ENCODE data around the gene WNT6.

The WNT6 gene

GRCh38 chr2:218883491-218884490 is 24.2 kb downstream of the WNT6 start:
- H3K9me3 Mint-ChIP-seq, result no peaks in the 10 kb centered on the region
- peaks cover 78% of the 10 kb centered on the region for H3K27me3 Mint-ChIP-seq (ENCODE audit: low read depth)
- no peak overlapping the region for H3K27ac Mint-ChIP-seq
- no peak overlapping the region for H3K4me3 Mint-ChIP-seq
- peaks cover 5% of the 10 kb centered on the region for H3K36me3 Mint-ChIP-seq (ENCODE audit: low read depth)
- peaks cover 12% of the 10 kb centered on the region for H3K4me1 Mint-ChIP-seq (ENCODE audit: low read depth)

- H3K4me1 Mint-ChIP-seq (ENCODE audit: low read depth), result peaks cover 9% of the 10 kb centered on the region
- no peak overlapping the region for H3K4me3 Mint-ChIP-seq
- H3K36me3 Mint-ChIP-seq (ENCODE audit: low read depth), result peaks cover 5% of the 10 kb centered on the region
- no peaks in the 10 kb centered on the region for H3K9me3 Mint-ChIP-seq
- peaks cover 79% of the 10 kb centered on the region for H3K27me3 Mint-ChIP-seq (ENCODE audit: low read depth)
- no peak overlapping the region for H3K27ac Mint-ChIP-seq
Observed at GRCh38 chr2:218884519-218884918, 24.9 kb downstream of the WNT6 start.

GRCh38 chr2:218885981-218886947 is 26.7 kb downstream of the WNT6 start:
- peaks cover 81% of the 10 kb centered on the region for H3K27me3 Mint-ChIP-seq (ENCODE audit: low read depth)
- H3K4me3 Mint-ChIP-seq, result no peak overlapping the region
- no peaks in the 10 kb centered on the region for H3K9me3 Mint-ChIP-seq
- H3K36me3 Mint-ChIP-seq (ENCODE audit: low read depth), result peaks cover 5% of the 10 kb centered on the region
- no peaks in the 10 kb centered on the region for H3K4me1 Mint-ChIP-seq (ENCODE audit: low read depth)
- no peak overlapping the region for H3K27ac Mint-ChIP-seq

GRCh38 chr2:218887079-218887478 is 27.5 kb downstream of the WNT6 start:
- H3K9me3 Mint-ChIP-seq, result no peaks in the 10 kb centered on the region
- H3K27ac Mint-ChIP-seq, result no peak overlapping the region
- H3K4me1 Mint-ChIP-seq (ENCODE audit: low read depth), result peaks cover 3% of the 10 kb centered on the region
- peaks cover 81% of the 10 kb centered on the region for H3K27me3 Mint-ChIP-seq (ENCODE audit: low read depth)
- no peak overlapping the region for H3K4me3 Mint-ChIP-seq
- peaks cover 5% of the 10 kb centered on the region for H3K36me3 Mint-ChIP-seq (ENCODE audit: low read depth)

- Mint-ChIP-seq H3K36me3 (ENCODE audit: low read depth) (peaks cover 5% of the 10 kb centered on the region), H3K27me3 (ENCODE audit: low read depth) (peaks cover 74% of the 10 kb centered on the region), H3K4me1 (ENCODE audit: low read depth) (peaks cover 10% of the 10 kb centered on the region), H3K27ac (no peak overlapping the region), H3K9me3 (no peaks in the 10 kb centered on the region), H3K4me3 (no peak overlapping the region)
Observed at GRCh38 chr2:218888341-218888740, 28.7 kb downstream of the WNT6 start.

- peaks cover 77% of the 10 kb centered on the region for H3K27me3 Mint-ChIP-seq (ENCODE audit: low read depth)
- H3K4me3 Mint-ChIP-seq, result no peak overlapping the region
- H3K36me3 Mint-ChIP-seq (ENCODE audit: low read depth), result no peaks in the 10 kb centered on the region
- H3K27ac Mint-ChIP-seq, result no peak overlapping the region
- H3K9me3 Mint-ChIP-seq, result no peaks in the 10 kb centered on the region
- H3K4me1 Mint-ChIP-seq (ENCODE audit: low read depth), result peaks cover 22% of the 10 kb centered on the region
Observed at GRCh38 chr2:218889937-218890336, 30.3 kb downstream of the WNT6 start.

- Mint-ChIP-seq H3K36me3 (ENCODE audit: low read depth) (no peaks in the 10 kb centered on the region), H3K4me1 (ENCODE audit: low read depth) (peaks cover 26% of the 10 kb centered on the region), H3K27ac (no peak overlapping the region), H3K27me3 (ENCODE audit: low read depth) (peaks cover 77% of the 10 kb centered on the region), H3K4me3 (no peak overlapping the region), H3K9me3 (no peaks in the 10 kb centered on the region)
Observed at GRCh38 chr2:218890369-218890768, 30.8 kb downstream of the WNT6 start.

GRCh38 chr2:218891275-218892135 is 31.9 kb downstream of the WNT6 start:
- Mint-ChIP-seq H3K9me3 (no peaks in the 10 kb centered on the region), H3K27me3 (ENCODE audit: low read depth) (peaks cover 79% of the 10 kb centered on the region), H3K36me3 (ENCODE audit: low read depth) (no peaks in the 10 kb centered on the region), H3K27ac (no peak overlapping the region), H3K4me1 (ENCODE audit: low read depth) (peaks cover 38% of the 10 kb centered on the region), H3K4me3 (no peak overlapping the region)

- peak overlapping the region; percentile 62 for H3K4me3 Mint-ChIP-seq
- peaks cover 69% of the 10 kb centered on the region for H3K27me3 Mint-ChIP-seq (ENCODE audit: low read depth)
- H3K27ac Mint-ChIP-seq, result peak overlapping the region; percentile 69
- no peaks in the 10 kb centered on the region for H3K9me3 Mint-ChIP-seq
- peaks cover 41% of the 10 kb centered on the region for H3K4me1 Mint-ChIP-seq (ENCODE audit: low read depth)
- no peaks in the 10 kb centered on the region for H3K36me3 Mint-ChIP-seq (ENCODE audit: low read depth)
Observed at GRCh38 chr2:218892693-218893348, 33.2 kb downstream of the WNT6 start.

- peak overlapping the region; percentile 69 for H3K27ac Mint-ChIP-seq
- H3K4me1 Mint-ChIP-seq (ENCODE audit: low read depth), result peaks cover 45% of the 10 kb centered on the region
- peak overlapping the region; percentile 62 for H3K4me3 Mint-ChIP-seq
- peaks cover 72% of the 10 kb centered on the region for H3K27me3 Mint-ChIP-seq (ENCODE audit: low read depth)
- H3K9me3 Mint-ChIP-seq, result no peaks in the 10 kb centered on the region
- no peaks in the 10 kb centered on the region for H3K36me3 Mint-ChIP-seq (ENCODE audit: low read depth)
Observed at GRCh38 chr2:218893349-218894150, 33.9 kb downstream of the WNT6 start.

- H3K27ac Mint-ChIP-seq, result peak overlapping the region; percentile 69
- H3K4me3 Mint-ChIP-seq, result no peak overlapping the region
- H3K27me3 Mint-ChIP-seq (ENCODE audit: low read depth), result peaks cover 76% of the 10 kb centered on the region
- peaks cover 47% of the 10 kb centered on the region for H3K4me1 Mint-ChIP-seq (ENCODE audit: low read depth)
- H3K9me3 Mint-ChIP-seq, result no peaks in the 10 kb centered on the region
- no peaks in the 10 kb centered on the region for H3K36me3 Mint-ChIP-seq (ENCODE audit: low read depth)
Observed at GRCh38 chr2:218894151-218894879, 34.7 kb downstream of the WNT6 start.

GRCh38 chr2:218894880-218895157 is 35.2 kb downstream of the WNT6 start:
- Mint-ChIP-seq H3K4me1 (ENCODE audit: low read depth) (peaks cover 47% of the 10 kb centered on the region), H3K27me3 (ENCODE audit: low read depth) (peaks cover 76% of the 10 kb centered on the region), H3K27ac (peak overlapping the region; percentile 5), H3K4me3 (no peak overlapping the region), H3K36me3 (ENCODE audit: low read depth) (no peaks in the 10 kb centered on the region), H3K9me3 (no peaks in the 10 kb centered on the region)

Data from T-helper 1 cell treated with Interleukin-12 subunit alpha and Interleukin-12 subunit beta and Interleukin-4 antibody, amounts not matched to agents 30 μg/mL and 1 μg/mL, for 36 hours (primary cell).